Brain pericyte (primary cell): ENCODE results near the gene MMP25.
"Not testable (repeated sequence)": the region's sequence is repeated elsewhere in the genome, so short reads cannot be mapped to it uniquely, and the experiment has no call there.

Experiments used
- DNase-seq: peaks from one replicate; pipeline ENCODE4 v3.0.0-alpha.2; 2012; ENCODE audit warnings: low read depth, low spot score

The MMP25 gene

DNA sequence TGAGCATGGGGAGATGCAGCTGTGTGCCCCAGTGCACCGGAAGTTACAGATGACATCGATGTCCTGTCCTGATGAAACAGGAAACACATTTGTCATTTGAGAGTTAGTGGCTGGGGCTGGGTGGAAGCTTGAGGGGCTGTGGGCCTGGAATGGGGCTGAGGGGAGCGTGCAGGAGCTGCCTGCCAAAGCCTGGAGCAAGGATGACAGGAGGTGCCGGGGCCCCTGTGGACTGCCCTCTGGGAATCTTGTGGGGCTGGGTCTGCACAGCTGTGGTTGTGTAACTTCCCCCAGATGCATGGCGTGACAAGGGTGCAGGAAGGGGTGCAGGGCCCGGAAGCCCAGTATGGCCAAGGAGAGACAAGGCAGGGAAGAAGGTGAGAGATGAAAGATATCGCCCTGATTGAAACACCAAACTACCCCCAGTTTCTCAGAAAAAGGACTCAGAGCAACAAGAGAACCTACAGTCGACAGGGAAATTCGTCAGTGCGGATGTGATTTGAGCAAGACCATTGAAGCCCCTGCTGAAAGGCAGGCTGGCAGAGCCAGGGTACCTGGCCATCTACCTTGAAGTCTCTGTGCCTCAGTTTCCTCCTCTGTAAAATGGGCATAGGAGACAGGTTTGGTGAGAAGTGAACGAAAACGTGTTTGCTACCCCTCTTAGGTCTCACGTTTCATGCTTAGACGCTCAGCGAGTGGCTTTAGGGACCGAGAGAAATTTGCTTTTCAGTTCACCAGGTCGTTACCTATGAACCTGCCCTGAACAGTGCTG is 8.8 kb downstream of the MMP25 start:
- DNase-seq: no peak

DNA sequence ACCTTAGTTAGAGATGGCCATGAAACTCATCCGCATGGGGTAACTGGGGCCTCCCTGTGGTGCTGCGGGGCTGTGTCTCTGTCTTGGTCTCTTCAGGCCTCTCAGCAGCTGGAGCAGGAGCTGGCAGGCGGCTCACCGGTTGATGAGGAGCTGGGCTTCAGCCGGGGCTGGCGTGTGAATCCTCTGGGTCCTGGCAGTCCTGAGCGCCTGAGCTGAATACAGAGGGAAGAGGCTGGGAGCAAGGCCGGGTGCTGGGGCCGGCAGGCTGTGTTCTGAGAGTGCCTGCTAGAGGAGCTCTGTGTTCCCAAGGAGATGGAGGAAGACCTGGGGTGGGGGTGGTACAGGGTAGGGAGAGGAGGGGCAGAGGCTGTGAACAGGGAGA is 9.4 kb downstream of the MMP25 start:
- not testable (repeated sequence) for DNase-seq

DNA sequence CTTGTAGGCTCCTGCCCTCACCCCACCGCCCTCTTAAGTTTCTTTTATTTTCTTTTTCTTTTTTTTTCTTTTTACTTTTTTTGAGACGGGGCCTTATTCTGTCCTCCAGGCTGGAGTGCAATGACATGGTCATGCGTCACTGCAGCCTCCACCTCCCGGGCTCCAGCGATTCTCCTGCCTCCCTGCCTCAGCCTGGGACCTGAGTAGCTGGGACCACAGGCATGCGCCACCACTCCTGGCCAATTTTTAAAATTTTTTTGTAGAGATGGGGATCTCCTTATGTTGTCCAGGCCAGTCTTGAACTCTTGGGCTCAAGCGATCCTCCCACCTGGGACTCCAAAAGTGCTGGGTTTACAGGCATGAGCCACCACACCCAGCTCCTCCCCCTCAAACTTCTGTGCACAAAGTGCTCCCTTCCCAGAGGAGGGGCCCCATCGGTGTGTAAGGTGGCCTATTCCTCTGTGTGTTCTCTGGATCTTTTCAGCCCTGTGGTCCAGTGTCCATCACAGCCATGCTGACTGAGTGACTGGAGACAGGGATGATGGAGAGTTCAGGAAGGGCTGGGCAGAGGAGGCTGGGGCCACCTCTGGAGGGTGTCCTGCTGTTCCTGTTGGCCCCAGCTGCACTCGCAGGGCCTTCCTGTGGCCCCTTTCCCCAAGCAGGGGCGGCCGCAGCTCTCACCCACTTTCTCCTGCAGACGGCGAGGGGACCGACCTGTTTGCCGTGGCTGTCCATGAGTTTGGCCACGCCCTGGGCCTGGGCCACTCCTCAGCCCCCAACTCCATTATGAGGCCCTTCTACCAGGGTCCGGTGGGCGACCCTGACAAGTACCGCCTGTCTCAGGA is 10.2 kb downstream of the MMP25 start:
- no peak for DNase-seq

DNA sequence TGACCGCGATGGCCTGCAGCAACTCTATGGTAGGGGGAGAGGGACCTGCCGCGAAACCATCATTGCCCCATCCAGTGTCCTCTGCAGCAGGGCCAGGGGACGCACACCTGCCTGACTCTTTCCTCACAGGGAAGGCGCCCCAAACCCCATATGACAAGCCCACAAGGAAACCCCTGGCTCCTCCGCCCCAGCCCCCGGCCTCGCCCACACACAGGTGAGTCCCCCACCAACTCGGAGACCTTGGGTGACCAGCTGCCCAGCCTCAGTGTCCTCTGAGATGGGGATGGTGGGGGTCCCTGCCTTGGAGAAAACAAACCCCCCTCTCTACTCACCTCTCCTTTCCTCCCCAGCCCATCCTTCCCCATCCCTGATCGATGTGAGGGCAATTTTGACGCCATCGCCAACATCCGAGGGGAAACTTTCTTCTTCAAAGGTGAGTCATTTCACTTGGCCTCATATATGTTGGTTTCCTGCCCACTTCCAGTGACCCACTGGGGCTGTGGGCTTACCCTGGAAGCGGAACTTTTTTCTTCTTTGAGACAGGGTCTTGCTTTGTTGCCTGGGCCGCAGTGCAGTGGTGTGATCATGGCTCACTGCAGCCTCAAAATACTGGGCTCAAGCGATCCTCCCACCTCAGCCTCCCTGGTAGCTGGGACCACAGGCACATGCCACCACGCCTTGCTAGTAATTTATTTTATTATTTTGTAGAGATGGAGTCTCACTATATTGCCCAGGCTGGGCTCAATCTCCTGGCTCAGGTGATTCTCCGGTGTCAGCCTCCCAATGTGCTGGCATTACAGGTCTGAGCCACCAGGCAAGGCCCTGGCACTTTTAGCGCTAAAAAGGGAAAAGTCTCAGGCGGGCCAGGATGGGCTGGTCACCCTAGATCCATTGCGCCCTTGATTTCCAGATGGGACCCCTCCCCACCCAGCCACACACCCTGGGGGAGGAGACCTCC is 11.1 kb downstream of the MMP25 start:
- DNase-seq: no peak

DNA sequence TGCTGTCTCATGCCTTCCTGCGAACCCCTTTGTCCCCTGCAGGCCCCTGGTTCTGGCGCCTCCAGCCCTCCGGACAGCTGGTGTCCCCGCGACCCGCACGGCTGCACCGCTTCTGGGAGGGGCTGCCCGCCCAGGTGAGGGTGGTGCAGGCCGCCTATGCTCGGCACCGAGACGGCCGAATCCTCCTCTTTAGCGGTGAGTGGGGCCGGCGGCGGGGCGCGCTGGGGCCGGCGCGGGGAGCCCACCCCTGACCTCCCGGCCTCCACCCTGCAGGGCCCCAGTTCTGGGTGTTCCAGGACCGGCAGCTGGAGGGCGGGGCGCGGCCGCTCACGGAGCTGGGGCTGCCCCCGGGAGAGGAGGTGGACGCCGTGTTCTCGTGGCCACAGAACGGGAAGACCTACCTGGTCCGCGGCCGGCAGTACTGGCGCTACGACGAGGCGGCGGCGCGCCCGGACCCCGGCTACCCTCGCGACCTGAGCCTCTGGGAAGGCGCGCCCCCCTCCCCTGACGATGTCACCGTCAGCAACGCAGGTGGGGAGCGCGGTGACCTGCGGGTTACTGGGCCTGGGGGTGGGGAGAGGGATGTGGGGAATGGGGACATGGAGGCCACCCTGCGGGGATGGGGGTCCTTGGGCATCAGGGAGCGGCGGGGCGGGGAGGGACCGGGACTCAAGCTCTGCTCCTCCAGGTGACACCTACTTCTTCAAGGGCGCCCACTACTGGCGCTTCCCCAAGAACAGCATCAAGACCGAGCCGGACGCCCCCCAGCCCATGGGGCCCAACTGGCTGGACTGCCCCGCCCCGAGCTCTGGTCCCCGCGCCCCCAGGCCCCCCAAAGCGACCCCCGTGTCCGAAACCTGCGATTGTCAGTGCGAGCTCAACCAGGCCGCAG is 12.0 kb downstream of the MMP25 start:
- DNase-seq: no peak

DNA sequence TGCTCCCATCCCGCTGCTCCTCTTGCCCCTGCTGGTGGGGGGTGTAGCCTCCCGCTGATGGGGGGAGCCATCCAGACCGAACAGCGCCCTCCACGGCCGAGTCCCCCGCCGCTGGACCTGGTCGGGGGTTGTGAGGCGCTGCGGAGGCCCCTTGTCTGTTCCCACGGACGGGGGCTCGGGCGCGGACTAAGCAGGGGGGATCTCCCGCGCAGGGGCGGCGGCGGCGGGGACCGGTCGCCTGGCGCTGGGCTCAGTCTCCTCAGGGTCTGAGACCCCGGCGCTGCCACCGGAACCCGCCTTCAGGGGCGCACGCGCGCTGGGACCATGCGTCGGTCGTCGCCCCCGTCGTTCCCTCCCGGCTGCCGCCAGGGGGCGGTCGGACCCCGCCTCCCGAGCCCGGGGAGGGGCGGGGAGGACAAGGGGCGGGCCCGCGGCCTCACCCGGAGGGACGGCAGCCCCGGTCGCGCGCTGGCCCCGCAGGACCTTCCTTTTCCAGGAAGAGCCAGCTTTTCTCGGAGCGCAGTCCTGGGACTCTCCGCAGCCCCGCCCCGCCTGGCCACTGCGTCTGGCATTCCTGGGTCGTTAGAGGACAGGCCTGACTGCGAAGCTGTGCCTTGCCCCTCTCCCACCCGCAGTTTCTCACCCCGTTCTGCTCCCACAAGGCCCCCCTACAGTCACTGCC is 12.8 kb downstream of the MMP25 start:
- DNase-seq: peak; percentile 47

DNA sequence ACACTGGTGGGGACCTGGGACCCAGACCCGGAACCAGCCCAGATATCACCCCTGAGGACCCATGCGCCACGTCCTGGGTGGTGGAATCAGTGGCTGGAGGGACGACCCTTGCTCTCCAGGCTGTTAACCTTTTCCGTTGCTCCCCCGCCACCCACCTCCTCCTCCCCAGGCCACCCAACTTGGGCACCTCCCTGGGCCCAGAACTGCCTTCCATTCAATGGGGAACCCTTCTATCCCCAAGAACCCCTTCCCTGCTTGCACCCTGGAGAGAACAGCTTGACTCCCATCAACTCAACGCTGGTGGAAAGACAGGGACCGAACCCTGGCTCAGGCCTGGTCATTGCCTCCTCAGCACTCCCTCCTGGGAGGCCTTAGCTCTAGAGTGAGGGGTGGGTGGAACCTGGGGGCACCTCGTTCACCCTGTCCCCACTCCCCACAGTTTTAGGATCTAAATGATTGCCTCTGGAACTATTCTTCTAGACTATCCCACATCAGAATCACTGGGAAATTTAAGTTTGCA is 13.4 kb downstream of the MMP25 start:
- DNase-seq: no peak

DNA sequence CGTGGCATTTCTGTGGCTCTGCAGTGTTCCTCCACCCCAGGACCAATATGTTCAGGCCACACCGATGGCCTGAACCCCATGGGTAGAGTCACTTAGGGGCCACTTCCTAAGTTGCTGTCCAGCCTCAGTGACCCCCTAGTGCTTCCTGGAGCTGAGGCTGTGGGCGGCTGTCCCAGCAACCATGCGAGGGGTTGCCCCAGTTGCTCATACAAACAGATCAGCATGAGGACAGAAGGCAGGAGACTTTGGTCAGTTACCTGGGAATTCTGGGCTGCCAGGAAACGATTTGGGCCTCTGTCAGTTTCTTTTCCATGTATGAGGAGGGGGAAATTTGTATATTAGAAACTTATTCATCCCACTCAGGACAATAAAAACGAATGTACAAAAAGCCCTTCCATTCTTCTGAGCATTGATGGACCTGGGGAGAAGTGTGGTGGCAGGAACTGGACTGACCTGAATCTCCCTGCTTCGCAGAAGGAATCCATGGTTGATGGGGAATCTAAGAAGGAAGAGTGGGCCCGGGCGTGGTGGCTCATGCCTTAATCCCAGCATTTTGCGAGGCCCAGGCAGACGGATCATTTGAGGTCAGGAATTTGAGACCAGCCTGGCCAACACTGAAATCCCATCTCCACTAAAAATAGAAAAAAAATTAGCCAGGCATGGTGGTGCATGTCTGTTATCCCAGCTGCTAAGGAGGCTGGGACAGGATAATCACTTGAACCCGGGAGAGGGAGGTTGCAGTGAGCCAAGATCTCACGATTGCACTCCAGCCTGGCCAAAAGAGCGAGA is 14.2 kb downstream of the MMP25 start:
- DNase-seq: no peak

DNA sequence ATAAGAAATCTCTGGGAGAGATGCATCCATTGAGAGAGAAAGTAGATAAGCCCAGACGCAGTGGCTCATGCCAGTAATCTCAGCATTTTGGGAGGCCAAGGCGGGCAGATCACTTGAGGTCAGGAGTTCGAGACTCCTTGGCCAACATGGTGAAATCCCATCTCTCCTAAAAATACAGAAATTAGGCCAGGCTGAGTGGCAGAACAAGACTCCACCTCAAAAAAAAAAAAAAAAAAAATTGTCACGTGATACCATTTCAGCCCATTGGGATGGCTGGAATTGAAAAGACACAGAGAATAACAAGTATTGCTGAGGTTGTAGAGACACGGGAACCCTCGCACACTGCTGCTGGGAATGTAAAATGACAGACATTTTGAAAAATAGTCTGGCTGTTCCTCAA is 16.2 kb downstream of the MMP25 start:
- no peak for DNase-seq

DNA sequence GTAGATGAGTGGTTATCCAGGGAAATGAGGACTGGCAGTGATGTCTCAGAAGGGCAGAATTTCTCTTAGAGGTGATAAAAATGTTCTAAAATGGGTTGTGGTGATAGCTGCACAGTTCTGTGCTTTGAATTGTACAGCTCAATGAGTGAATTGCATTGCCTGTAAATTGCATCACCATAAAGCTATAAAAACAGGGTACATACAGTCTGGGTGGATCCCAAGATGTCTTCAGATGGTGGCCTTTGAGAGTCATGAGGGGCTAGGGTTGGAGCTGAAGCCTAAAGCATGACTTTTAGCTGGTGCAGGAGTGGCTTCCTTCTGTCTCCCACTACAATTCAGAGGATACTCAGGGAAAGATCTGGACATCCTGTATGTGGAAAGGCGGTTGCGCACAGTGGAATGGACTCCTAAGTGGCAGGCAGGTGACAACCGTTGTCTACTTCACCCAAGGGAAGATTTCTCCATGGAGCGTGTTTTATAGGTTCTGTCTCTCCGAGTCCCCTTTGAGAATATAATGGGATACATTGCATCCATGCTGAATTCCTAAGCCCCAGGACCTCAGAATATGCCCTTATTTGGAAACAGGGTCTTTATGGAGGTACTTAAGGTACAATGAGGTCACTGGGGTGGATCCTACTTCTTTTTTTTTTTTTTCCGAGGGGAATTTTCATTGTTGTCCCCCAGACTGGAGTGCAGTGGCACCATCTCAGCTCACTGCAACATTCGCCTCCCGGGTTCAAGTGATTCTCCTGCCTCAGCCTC is 17.4 kb downstream of the MMP25 start:
- DNase-seq: no peak

DNA sequence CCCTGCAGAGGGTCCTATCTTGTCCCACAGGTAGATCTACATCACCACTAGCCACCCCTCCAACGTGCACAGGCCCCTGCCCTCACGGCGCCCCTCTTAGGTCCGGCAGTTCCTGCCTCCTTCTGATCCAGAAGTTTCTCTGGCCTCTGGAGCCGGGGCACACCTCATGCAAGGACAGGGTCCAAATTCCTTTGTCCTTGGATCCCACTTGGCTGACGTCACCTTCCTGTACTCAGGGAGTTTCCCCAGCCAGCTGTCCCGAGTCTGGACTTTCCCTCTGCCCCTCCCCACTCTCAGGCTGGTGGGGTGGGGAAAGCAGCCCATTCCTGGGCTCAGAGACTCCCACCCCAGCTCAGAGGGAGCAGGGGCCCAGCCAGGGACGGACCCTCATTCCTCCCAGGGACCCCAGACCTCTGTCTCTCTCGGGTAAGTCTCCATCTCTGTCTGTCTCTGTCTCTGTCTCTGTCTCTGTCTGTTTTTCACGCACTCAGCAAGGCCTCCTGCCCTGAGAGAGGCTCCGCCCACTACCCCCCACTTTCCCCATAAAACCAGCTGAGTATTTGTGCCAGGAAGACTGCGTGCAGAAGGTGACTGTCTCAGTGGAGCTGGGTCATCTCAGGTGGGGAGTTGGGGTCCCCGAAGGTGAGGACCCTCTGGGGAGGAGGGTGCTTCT is 18.8 kb downstream of the MMP25 start, which contains the start of gene IL32:
TSS of gene IL32 (plus strand) at position 572 of the 673 bp plus-strand sequence. CDS start 172 bp downstream, outside the sequence.
- DNase-seq: no peak

DNA sequence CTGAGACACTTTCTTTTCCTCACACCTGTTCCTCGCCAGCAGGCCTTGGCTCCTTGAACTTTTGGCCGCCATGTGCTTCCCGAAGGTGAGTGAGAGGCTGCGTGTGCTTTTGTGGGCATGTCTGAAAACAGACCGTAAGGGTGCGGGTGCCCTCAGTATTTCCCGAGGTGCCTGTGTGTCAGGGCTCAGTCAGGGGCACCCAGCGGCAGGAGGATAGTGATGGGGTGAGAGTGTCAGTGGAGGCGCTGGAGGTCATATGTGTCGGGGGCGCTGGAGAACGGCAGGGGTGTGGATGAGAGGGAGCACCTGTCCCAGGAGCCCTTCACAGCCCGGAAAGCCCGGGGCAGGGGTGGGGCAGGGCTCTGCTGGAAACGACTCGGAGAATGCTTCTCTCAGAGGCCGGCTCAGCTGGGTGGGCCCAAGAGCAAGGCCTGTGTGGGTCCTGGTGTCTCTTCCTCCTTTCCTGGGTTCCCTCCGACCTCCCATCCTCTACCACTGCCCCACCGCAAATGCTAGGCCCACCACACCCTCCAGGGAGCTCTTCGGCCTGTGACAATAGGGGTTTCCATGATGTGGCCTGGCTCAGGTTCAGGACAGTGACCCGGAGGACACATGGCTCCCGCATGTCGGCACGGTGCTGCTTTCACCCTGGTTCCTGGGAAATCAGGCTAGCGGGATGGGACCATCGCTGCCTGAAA is 19.5 kb downstream of the MMP25 start:
- no peak for DNase-seq

DNA sequence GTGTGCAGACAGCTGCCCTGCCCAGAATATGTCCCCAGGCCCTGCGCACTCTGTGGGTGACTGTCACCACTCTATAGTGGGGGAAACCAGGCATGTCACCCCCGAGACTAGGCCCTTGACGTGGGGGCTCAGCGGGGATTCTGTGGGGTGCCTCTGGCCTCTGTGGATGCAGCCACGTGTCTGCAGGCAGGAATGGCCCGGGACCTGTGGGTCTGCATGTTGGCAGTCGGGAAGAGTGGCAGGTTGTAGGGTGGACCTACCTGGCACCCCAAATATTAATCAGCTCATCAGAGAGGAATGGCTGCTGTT is 20.0 kb downstream of the MMP25 start:
- DNase-seq: no peak

DNA sequence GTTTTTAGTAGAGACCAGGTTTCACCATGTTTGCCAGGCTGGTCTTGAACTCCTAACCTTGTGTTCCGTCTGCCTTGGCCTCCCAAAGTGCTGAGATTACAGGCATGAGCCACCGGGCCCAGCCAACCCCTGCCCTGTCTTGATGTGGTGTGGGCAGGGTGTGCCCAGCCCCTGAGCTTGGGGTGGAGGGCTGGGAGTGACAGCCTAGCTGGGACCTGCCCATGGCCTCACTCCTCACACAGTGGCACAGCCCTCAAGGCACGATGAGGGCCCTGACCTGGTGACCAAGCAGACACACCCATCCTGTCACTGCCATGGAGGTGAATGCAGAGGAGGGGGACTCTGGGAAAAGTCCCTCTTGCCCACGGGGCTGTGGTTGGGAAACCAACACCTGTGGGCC is 22.1 kb downstream of the MMP25 start:
- DNase-seq: no peak

DNA sequence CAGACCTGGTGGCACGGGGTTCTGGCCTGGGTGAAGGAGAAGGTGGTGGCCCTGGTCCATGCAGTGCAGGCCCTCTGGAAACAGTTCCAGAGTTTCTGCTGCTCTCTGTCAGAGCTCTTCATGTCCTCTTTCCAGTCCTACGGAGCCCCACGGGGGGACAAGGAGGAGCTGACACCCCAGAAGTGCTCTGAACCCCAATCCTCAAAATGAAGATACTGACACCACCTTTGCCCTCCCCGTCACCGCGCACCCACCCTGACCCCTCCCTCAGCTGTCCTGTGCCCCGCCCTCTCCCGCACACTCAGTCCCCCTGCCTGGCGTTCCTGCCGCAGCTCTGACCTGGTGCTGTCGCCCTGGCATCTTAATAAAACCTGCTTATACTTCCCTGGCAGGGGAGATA is 22.8 kb downstream of the MMP25 start:
- not testable (repeated sequence) for DNase-seq

DNA sequence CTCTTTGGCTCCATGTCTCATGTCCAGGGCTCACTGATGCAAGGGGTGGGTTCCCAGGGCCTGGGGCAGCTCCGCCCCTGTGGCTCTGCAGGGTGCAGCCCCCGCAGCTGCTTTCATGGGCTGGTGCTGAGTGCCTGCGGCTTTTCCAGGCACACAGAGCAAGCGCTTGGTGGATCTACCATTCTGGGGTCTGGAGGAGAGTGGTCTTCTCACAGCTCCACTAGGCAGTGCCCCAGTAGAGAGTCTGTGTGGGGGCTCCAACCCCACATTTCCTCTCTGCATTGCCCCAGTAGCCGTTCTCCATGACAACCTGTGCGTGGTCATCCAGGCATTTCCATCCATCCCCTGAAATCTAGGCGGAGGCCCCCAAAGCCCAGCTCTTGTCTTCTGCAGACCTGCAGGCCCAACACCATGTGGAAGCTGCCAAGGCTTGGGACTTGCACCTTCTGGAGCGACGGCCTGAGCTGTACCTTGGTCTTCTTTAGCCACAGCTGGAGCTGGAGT is 24.3 kb downstream of the MMP25 start:
- no peak for DNase-seq

DNA sequence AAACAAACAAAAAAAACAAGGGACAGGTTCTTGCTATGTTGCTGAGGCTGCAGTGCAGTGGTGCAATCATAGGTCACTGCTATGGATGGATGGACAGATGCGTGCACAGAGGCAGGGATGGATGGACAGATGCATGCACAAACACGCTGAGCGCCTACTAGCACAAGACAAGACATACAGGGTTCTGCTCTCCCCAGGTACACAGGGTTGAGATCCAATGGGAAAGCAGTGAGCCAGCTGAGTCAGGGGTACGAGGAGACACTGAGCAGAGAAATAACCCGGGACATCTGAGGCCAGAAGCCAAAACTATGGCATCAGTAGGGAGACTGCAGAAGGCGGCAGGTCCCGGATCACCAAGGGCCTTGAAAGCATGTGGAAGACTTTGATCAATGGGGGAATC is 25.3 kb downstream of the MMP25 start:
- no peak for DNase-seq
